GM21360 (cell line): ENCODE measurements around the gene SNX9.
"Not testable (repeated sequence)": the region's sequence is repeated elsewhere in the genome, so short reads cannot be mapped to it uniquely, and the experiment has no call there.

ENCODE experiments used
- ATAC-seq: cut with Tn5 transposase; IDR thresholded peaks from one replicate; pipeline ENCODE4 v1.9.1; 2021; ENCODE audit warnings: mild to moderate bottlenecking, moderate library complexity; ENCODE audit not compliant: unreplicated experiment

Gene SNX9

GRCh38 chr6:157823001-157823527 lies at the start of gene SNX9:
Gene SNX9, plus strand, starts transcription at chr6:157823246. Its CDS starts 189 bp downstream, at chr6:157823435.
- peak; percentile 71 for ATAC-seq

DNA sequence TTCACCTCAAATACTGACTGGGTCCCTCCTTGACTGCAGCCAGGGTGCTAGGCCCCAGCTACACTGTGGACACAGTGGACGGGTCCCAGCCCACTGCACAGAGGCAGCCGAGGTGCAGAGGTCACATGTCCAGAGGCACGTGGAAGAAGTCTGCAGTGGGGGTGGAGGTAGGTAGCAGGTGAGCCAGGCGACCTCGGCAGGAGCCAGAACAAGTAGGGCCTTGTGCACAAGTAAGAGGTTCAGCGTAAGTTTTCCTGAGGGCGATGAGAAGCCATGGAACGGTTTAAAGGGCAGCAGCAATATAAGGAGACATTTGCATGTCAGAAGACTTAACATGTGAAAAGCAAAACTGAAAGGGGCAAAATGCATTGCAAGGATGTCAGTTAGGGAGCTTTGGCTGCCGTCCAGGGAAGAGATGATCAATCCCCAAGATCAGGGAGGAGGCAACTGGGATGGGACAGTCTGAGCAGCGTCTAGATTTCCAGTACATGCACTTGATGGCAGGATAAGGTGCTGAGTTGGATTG lies 49.7 kb upstream of the SNX9 start:
- ATAC-seq, result no peak

DNA sequence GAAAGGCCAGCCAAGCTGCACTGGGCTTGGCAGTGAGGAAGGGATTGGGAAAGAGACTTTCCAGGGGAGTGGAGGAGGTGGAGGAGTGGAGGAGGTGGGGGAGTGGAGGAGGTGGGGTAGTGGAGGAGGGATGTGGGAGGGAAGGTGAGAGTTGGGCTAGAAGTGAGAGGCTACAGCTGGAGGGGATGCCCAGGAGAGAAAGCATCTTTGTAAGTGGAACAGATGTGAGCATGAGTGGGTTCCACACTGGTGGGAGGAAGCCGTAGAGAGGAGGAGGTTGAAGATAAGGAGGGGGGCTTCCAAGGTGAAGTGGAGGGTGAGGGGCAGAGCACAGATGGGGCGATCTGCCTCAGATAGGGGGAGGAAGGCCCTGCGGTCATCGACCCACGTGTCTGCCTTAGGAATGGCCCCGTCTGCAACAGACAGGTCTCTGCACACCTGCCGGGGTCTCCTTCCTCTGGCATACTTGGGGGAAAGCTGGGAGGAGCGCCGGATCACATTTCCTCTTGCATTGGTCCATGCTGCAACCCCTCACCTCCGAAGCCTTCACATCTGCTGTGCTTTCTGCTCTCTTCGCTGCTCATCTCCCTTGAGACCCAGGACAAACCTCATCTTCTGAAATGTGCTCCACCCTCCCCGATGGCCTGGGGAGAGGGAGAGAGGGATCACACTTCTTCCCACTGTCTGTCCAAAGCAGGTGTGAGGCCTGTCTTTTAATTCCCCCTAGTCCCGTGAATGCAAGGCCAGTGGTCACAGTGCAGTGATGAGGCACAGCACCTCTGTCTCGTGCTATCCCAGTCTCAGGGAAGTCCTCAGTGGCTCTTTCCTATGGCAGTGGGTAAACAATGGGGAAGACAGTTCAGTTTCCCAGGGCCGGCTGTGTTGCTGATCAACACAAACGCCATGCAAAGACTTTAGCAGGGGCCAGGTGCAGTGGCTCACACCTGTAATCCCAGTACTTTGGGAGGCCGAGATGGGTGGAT lies 48.6 kb upstream of the SNX9 start:
- ATAC-seq, result no peak

- ATAC-seq, result no peak
Measured at GRCh38 chr6:157775376-157775775, 47.7 kb upstream of the SNX9 start.

DNA sequence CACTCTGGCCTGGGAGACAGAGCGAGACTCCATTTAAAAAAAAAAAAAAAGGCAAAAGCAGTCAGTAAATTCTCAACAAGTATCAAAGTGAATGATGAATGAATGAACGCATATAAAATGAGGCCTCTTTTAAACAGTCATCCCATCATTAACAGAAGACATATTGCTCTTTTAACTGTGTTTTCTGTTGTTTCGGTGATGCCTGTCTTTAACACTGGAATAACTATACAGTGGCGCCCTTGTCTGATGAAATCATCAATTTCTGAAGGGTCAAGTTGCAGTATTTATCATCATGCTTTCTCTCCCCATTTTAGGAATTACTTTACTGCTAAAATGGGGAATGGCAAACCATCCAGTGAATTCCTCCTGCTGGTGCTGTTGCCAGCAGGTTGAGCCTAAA lies 45.7 kb upstream of the SNX9 start:
- no peak for ATAC-seq

GRCh38 chr6:157778719-157779118 lies 44.3 kb upstream of the SNX9 start:
- ATAC-seq, result no peak

DNA sequence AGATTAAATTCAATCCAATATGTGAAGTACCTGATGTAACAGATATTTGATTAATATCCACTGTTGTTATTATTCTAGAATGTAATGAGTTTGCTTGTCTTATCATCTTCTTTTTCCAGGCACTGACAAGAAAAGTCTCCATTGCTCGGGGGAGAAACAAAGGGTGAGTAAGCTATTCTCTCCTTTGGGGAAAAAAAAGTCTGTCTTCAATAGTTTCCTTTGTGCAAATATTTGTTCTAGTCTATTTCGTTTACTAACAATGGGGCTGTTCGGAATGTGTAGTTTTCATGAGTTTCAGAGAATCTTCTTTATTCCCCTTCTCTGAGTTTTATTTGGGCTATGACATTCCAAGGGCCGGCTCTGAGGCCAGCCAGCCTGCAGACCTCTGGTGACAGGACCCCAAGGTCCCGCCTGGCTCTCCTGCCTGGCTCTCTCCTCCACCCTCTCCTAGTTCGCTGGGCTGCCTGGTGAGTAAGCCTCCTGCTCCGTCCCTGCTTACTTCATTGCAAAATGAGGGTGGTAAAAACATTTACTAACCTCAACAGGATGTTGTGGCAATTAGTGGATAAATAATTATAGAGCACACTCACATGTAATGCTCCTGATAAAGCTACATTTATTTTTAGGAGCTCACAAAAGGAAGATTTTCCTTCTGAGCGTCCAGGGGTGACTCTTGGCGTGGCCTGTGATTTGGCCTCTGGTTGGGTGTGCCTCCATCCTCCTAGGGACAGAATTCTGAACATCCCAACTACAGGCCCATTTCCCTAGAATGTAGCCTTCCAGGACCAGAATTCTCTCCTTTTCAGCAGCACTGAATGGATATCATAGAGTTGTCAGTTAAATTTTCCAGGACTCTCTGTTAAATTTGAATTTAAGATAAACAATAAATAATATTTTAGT lies 43.1 kb upstream of the SNX9 start:
- no peak for ATAC-seq

GRCh38 chr6:157785636-157786035 lies 37.4 kb upstream of the SNX9 start:
- ATAC-seq, result no peak

- ATAC-seq, result no peak
Measured at GRCh38 chr6:157786221-157786620, 36.8 kb upstream of the SNX9 start.

DNA sequence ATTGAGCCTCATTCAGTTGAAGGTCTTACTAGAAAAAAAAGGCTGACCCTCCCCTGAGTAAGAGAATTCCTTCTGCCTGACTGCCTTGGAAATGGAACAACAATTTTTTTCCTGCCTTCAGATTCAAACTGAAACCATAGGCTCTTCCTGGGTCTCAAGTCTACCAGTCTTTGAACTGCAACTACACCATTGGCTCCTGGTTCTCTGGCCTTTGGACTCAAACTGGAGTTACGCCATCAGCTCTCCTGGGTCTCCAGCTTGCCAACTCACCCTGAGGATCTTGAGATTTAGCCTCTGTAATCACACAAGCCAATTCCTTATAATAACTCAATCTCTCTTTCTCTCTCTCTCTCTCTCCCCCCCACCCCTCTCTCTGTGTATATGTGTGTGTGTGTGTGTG lies 36.0 kb upstream of the SNX9 start:
- ATAC-seq, result no peak

GRCh38 chr6:157788180-157788579 lies 34.9 kb upstream of the SNX9 start:
- ATAC-seq, result no peak

GRCh38 chr6:157789297-157789696 lies 33.7 kb upstream of the SNX9 start:
- ATAC-seq, result no peak

DNA sequence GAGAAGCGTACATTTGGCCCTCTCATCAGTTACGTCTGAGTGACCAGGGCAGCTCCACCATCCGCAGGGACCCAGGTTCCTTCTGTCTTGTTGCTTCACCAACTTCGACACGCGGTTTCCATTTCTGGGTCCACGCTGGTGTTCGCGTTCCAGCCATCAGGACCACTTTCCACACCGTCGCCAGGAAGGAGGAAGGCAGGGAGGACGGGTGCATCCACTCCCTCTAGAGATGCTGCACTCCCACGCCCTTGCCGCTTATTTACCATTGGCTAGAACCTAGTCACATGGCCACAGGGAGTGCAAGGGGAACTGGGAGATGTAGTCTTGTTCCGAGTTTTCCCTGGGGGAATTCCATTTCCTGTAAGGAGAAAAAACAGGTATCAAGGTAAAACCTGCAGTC lies 33.2 kb upstream of the SNX9 start:
- ATAC-seq, result no peak

- ATAC-seq, result no peak
Measured at GRCh38 chr6:157790548-157791160, 32.4 kb upstream of the SNX9 start.

DNA sequence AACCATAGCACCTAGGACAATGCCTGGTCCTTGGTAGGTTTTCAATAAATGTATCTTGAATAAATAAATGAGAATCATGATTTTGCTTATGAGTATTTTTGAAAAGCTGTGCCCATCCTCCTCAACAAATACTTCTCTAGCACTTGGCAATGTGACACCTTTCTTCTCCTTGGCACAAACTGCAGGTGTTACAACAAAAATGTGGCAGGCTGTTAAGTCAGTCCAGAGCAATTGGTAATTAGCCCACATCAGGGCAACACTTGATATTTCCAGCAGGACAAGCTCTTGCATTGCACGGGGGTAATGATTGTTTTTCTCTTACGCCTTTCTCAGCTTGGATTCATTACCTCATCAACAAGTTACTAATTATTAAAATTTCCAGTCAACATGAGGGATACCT lies 31.6 kb upstream of the SNX9 start:
- no peak for ATAC-seq

DNA sequence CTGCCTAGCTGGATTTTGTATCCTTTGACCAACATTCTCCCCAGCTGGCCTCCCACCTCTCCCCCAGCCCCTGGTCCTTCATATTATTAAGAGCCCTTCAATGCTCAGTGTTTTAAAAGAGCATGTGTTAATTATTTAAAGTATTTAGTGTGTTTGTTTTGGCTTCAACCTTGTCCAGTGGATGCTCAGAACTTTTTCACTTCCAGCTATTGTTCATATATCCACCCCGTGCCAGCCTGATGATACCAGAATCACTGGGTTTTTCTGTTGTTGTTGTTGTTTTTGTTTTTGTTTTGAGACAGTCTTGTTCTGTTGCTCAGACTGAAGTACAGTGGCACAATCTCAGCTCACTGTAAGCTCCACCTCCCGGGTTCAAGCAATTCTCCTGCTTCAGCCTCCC lies 30.4 kb upstream of the SNX9 start:
- ATAC-seq, result no peak

DNA sequence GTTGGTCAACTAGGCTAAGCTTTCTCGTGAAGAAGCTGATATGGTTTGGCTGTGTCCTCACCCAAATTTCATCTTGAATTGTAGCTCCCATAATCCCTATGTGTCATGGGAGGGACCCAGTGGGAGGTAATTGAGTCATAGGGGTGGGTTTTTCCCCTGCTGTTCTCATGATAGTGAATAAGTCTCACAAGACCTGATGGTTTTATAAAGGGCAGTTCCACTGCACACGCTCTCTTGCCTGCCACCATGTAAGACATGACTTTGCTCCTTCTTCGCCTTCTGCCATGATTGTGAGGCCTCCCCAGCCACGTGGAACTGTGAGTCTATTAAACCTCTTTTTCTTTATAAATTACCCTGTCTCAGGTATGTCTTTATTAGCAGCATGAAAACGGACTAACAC lies 29.0 kb upstream of the SNX9 start:
- not testable (repeated sequence) for ATAC-seq

- no peak for ATAC-seq
Measured at GRCh38 chr6:157795841-157796240, 27.2 kb upstream of the SNX9 start.

DNA sequence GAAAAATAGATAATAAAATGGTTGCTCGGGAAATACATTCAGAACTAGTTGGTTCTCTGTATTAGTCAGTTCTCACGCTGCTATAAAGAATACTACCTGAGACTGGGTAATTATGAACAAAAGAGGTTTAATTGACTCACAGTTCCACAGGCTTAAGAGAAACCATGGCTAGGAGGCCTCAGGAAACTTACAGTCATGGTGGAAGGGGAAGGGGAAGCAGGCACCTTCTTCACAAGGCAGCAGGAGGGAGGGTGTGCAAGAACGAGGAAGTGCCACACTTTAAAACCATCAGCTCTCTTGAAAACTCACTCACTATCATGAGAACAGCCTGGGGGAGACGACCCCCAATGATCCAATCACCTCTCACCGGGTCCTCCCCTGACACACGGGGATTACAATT lies 24.2 kb upstream of the SNX9 start:
- no peak for ATAC-seq

DNA sequence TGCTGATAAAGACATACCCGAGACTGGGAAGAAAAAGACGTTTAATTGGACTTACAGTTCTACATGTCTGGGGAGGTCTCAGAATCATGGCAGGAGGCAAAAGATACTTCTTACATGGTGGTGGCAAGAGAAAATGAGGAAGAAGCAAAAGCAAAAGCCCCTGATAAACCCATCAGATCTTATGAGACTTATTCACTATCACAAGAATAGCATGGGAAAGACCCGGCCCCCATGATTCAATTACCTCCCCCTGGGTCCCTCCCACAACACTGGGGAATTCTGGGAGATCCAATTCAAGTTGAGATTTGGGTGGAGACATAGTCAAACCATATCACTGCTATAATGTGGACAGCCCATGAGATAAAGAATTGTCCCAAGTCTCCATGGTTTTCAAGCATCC lies 23.5 kb upstream of the SNX9 start:
- ATAC-seq, result not testable (repeated sequence)
